A549 (cell line): ENCODE data around the gene NFATC3.

Experiments
- CEBPB ChIP-seq, 2 experiments: fragments of >200 bp in 1 of 2; sonication (Bioruptor Twin) in 1 of 2; formaldehyde crosslinking in 1 of 2; IDR thresholded peaks; 2 replicates each; pipeline ENCODE4 v1.6.1; 2012 to 2016
- JUNB ChIP-seq: fragments of >200 bp; sonication (Bioruptor Twin); formaldehyde crosslinking; IDR thresholded peaks from 2 replicates; pipeline ENCODE4 v1.6.1; 2016
- KDM5A ChIP-seq: fragments of 200-600 bp; sonication (generic); IDR thresholded peaks from 2 replicates; pipeline ENCODE4 v1.6.1; 2016; ENCODE audit warnings: antibody characterized with exemption, mild to moderate bottlenecking
- MYC ChIP-seq: IDR thresholded peaks from 2 replicates; pipeline ENCODE4 v1.6.1; 2012; ENCODE audit warnings: mild to moderate bottlenecking, inconsistent platforms, low read length, improper control_type of control experiment, borderline replicate concordance
- POLR2A ChIP-seq: IDR thresholded peaks from 2 replicates; pipeline ENCODE4 v1.6.1; 2012; ENCODE audit warnings: mild to moderate bottlenecking, low read length
- TF ChIP-seq, protein P1 (sequence below): fragments of >200 bp; sonication (Bioruptor Twin); formaldehyde crosslinking; IDR thresholded peaks from 3 replicates; pipeline ENCODE4 v1.5.1; 2016
- TF ChIP-seq, protein P2 (sequence below): fragments of 250-450 bp; sonication (Bioruptor Pico); IDR thresholded peaks from 2 replicates; pipeline ENCODE4 v1.5.0; 2021; ENCODE audit warnings: mild to moderate bottlenecking, moderate library complexity, borderline replicate concordance
- TF ChIP-seq, protein P3 (sequence below): IDR thresholded peaks from 2 replicates; pipeline ENCODE4 v1.6.1; 2012

DNA sequence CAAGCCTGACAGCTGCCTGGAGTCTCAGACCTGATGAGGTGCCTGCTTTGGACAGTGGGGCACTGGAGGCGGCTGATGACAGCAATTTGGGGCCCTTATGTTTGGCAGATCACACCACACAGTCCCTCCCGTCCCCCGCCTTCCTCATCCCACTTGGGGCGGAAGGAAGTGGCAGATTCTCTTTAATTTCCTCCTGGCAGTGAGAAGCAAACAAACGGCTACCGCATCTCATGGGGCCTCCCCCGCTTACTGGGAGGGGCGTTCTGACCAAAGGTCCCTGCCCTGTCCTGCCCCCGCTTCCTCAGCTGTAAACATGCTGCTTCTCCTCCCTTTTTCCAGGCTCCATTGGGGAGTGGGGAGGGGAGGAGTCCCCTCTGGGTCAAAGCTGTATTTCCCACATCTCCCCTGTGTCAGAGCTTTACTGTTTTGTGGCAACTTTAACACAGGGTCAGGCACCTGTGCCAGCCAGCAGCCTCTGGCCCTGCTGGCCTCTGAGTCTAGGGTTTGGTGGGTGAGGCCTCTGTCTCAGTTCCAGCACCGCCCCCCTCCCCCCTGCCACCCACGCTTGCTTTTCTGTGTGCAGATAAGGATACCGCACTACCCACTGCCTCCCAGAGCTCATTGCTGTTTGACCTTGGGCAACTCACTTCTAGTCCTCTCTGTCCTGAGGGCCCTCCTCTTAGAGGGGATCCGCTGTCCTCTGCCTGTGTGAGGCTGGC lies 5.4 kb upstream of the NFATC3 start:
- TF ChIP-seq KDM5A (no peak), MYC (no peak), POLR2A (no peak), CEBPB (IDR thresholded peaks at IDR 0.05) (no peak), JUNB (no peak)
- TF ChIP-seq, protein P1, sequence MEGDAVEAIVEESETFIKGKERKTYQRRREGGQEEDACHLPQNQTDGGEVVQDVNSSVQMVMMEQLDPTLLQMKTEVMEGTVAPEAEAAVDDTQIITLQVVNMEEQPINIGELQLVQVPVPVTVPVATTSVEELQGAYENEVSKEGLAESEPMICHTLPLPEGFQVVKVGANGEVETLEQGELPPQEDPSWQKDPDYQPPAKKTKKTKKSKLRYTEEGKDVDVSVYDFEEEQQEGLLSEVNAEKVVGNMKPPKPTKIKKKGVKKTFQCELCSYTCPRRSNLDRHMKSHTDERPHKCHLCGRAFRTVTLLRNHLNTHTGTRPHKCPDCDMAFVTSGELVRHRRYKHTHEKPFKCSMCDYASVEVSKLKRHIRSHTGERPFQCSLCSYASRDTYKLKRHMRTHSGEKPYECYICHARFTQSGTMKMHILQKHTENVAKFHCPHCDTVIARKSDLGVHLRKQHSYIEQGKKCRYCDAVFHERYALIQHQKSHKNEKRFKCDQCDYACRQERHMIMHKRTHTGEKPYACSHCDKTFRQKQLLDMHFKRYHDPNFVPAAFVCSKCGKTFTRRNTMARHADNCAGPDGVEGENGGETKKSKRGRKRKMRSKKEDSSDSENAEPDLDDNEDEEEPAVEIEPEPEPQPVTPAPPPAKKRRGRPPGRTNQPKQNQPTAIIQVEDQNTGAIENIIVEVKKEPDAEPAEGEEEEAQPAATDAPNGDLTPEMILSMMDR = no peak
- TF ChIP-seq, protein P2, sequence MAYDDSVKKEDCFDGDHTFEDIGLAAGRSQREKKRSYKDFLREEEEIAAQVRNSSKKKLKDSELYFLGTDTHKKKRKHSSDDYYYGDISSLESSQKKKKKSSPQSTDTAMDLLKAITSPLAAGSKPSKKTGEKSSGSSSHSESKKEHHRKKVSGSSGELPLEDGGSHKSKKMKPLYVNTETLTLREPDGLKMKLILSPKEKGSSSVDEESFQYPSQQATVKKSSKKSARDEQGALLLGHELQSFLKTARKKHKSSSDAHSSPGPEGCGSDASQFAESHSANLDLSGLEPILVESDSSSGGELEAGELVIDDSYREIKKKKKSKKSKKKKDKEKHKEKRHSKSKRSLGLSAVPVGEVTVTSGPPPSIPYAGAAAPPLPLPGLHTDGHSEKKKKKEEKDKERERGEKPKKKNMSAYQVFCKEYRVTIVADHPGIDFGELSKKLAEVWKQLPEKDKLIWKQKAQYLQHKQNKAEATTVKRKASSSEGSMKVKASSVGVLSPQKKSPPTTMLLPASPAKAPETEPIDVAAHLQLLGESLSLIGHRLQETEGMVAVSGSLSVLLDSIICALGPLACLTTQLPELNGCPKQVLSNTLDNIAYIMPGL (CRISPR knock-in tag) = no peak
- TF ChIP-seq, protein P3, sequence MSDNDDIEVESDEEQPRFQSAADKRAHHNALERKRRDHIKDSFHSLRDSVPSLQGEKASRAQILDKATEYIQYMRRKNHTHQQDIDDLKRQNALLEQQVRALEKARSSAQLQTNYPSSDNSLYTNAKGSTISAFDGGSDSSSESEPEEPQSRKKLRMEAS = no peak
